Neuronal stem cell (in vitro differentiated cells): ENCODE data around the gene CSRNP3.

ENCODE experiments used
- DNase-seq: peaks from one replicate; pipeline ENCODE4 v3.0.0-alpha.2; 2013; ENCODE audit warnings: low spot score
- H2AFZ ChIP-seq: one replicate; pipeline ENCODE4 v1.6.1; 2013; ENCODE audit warnings: mild to moderate bottlenecking, low read length, inconsistent platforms
- H2AK5ac ChIP-seq: 2 replicates; pipeline ENCODE4 v1.6.1; 2013; ENCODE audit warnings: low read depth, mild to moderate bottlenecking, inconsistent platforms, low read length, moderate library complexity, mixed read lengths
- H2BK120ac ChIP-seq: 2 replicates; pipeline ENCODE4 v1.6.1; 2013; ENCODE audit warnings: low read depth, mild to moderate bottlenecking, inconsistent platforms, low read length, moderate library complexity, mixed read lengths
- H2BK12ac ChIP-seq: one replicate; pipeline ENCODE4 v1.6.1; 2013; ENCODE audit warnings: low read length, inconsistent platforms
- H2BK15ac ChIP-seq: 2 replicates; pipeline ENCODE4 v1.6.1; 2013; ENCODE audit warnings: mild to moderate bottlenecking, low read length, inconsistent platforms, mixed read lengths
- H2BK5ac ChIP-seq: one replicate; pipeline ENCODE4 v1.6.1; 2013; ENCODE audit warnings: inconsistent platforms, mild to moderate bottlenecking, low read length, moderate library complexity
- H3K14ac ChIP-seq: one replicate; pipeline ENCODE4 v1.6.1; 2013; ENCODE audit warnings: low read length, inconsistent platforms
- H3K18ac ChIP-seq: 2 replicates; pipeline ENCODE4 v1.6.1; 2013; ENCODE audit warnings: low read length, inconsistent platforms
- H3K23ac ChIP-seq: 2 replicates; pipeline ENCODE4 v1.6.1; 2013; ENCODE audit warnings: low read depth, mild to moderate bottlenecking, mixed read lengths, low read length, inconsistent platforms; ENCODE audit not compliant: poor library complexity
- H3K27ac ChIP-seq: replicated peaks from 3 replicates; pipeline ENCODE4 v1.5.1; 2013; ENCODE audit warnings: low read length, inconsistent platforms
- H3K27me3 ChIP-seq, 3 experiments: 2 replicates each; pipeline ENCODE4 v1.6.1; 2013; ENCODE audit warnings: low read length in 3 of 3, mild to moderate bottlenecking in 2 of 3, inconsistent platforms in 1 of 3, low read depth in 1 of 3, mixed read lengths in 1 of 3, moderate library complexity in 1 of 3; ENCODE audit not compliant: control insufficient read depth in 3 of 3, insufficient read depth in 3 of 3
- H3K36me3 ChIP-seq, 2 donors: replicated peaks in 1 of 2; 2 replicates each; pipeline ENCODE4 v1.6.1; 2013; ENCODE audit warnings: low read length in 2 of 2; ENCODE audit not compliant: control insufficient read depth in 2 of 2, insufficient read depth in 2 of 2
- H3K4ac ChIP-seq: 2 replicates; pipeline ENCODE4 v1.6.1; 2013; ENCODE audit warnings: inconsistent platforms, mild to moderate bottlenecking, low read length, moderate library complexity
- H3K4me1 ChIP-seq, 2 donors: 1 replicate in 1 of 2; 2 replicates in 1 of 2; pipeline ENCODE4 v1.6.1; 2013; ENCODE audit warnings: low read length in 2 of 2, low read depth in 1 of 2; ENCODE audit not compliant: control insufficient read depth in 2 of 2, insufficient read depth in 1 of 2
- H3K4me2 ChIP-seq: one replicate; pipeline ENCODE4 v1.6.1; 2013; ENCODE audit warnings: mild to moderate bottlenecking, low read length, inconsistent platforms; ENCODE audit not compliant: insufficient read depth, poor library complexity, severe bottlenecking
- H3K4me3 ChIP-seq, 2 donors: 2 replicates each; pipeline ENCODE4 v1.5.1; 2013; ENCODE audit warnings: low read length in 2 of 2, mild to moderate bottlenecking in 2 of 2, inconsistent platforms in 1 of 2, moderate library complexity in 1 of 2
- H3K79me1 ChIP-seq: one replicate; pipeline ENCODE4 v1.6.1; 2013; ENCODE audit warnings: low read depth, mild to moderate bottlenecking, inconsistent platforms, low read length, moderate library complexity
- H3K9ac ChIP-seq: one replicate; pipeline ENCODE4 v1.6.1; 2013; ENCODE audit warnings: mild to moderate bottlenecking, low read depth, low read length, inconsistent platforms; ENCODE audit not compliant: poor library complexity
- H3K9me3 ChIP-seq, 2 donors: replicated peaks in 1 of 2; 2 replicates each; pipeline versions ENCODE3 to v1.6.1; 2013; ENCODE audit warnings: low read length in 2 of 2, mild to moderate bottlenecking in 2 of 2, inconsistent platforms in 1 of 2, low read depth in 1 of 2, mixed read lengths in 1 of 2, moderate library complexity in 1 of 2; ENCODE audit not compliant: control insufficient read depth in 2 of 2, insufficient read depth in 1 of 2
- H4K8ac ChIP-seq: one replicate; pipeline ENCODE4 v1.6.1; 2013; ENCODE audit warnings: low read depth, mild to moderate bottlenecking, inconsistent platforms, low read length, moderate library complexity
- H4K91ac ChIP-seq: one replicate; pipeline ENCODE4 v1.6.1; 2013; ENCODE audit warnings: low read length, low read depth, mild to moderate bottlenecking, inconsistent platforms; ENCODE audit not compliant: poor library complexity
- WGBS, 2 donors: extraction: QIAGEN DNeasy Blood & Tissue Kit; methylation state at CpG; one replicate each; pipeline ENCODE4 v1.1.7; 2013; ENCODE audit warnings: missing lambda C conversion rate in 2 of 2, mixed read lengths in 1 of 2; ENCODE audit not compliant: insufficient read length in 2 of 2, insufficient replicate concordance in 1 of 2; ENCODE audit errors: extremely low coverage in 2 of 2; 5-methylcytosine and 5-hydroxymethylcytosine counted together

The CSRNP3 gene

DNA sequence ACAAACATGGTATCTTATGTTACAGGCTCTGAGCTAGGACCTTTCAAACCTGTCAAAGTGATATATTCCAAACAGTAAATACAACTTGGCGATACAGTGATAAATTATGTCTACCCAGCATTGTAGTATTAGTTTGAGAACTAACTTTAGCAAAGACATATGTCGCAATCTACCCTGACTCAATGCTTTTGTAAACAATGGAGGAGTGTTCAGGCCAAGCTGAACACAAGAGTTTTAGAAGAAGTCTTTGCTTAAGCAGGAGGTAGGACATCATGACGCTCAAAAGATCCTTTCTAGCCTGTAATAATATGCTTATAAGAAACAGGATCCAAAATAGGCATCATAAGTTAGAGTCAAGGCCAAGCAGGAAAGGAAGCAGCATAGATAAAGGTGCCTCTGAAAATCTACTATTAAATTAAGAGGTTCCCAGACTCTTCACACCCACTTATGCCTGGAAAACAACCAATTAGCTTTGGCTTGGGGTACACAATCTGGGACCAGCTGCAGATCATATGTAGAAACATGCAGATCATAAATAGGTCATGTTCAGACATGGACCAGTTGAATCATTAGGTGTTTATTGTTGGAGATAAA is 132.5 kb downstream of the CSRNP3 start:
- Histone ChIP-seq H2BK120ac (no peak overlapping the region), H2BK15ac (no peak overlapping the region), H2BK5ac (no peak overlapping the region), H2AFZ (no peak overlapping the region), H3K27me3 (no peaks in the 10 kb centered on the region), H3K36me3 (peaks cover 0 to 67% of the 10 kb centered on the region in 2 donors), H3K79me1 (no peaks in the 10 kb centered on the region), H3K4me3 (no peak overlapping the region), H2AK5ac (no peak overlapping the region), H2BK12ac (no peak overlapping the region), H3K4me1 (no peaks in the 10 kb centered on the region), H4K8ac (no peak overlapping the region), H3K27ac (no peak overlapping the region), H3K23ac (no peak overlapping the region), H3K4ac (no peak overlapping the region), H3K14ac (no peak overlapping the region), H3K4me2 (no peak overlapping the region), H3K9ac (no peak overlapping the region), H3K18ac (no peak overlapping the region), H4K91ac (no peak overlapping the region), H3K9me3 (peaks cover 0 to 19% of the 10 kb centered on the region in 2 donors)
- WGBS, 2 donors, result no CpG with 5 or more reads among the region's 3 CpGs
- DNase-seq, result no peak

DNA sequence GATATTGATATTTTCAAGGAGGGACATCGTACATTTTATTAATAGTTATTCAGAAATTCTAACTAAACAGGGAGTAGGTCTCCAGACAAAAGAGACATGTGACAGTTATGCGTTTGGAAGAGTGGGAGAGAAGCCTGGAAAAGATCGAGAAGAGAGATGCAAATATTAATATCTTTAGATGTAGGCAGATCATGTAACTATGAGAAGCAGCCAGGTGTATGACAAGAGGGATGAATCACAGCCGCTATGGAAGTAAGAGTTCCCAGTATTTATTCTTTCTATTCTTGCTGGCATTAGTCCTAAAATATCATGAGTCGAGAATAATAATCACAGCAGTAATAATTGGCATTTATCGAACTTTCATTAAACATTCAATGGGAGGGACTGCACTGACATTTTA is 140.2 kb downstream of the CSRNP3 start:
- H4K91ac ChIP-seq, result no peak overlapping the region
- no peak overlapping the region for H3K18ac ChIP-seq
- H3K27ac ChIP-seq, result no peak overlapping the region
- H3K4me1 ChIP-seq, result peaks cover 0 to 2% of the 10 kb centered on the region in 2 donors
- H3K27me3 ChIP-seq, result no peaks in the 10 kb centered on the region
- H3K4me2 ChIP-seq, result no peak overlapping the region
- H2BK5ac ChIP-seq, result no peak overlapping the region
- H2BK12ac ChIP-seq, result no peak overlapping the region
- WGBS, 2 donors, result no CpG with 5 or more reads among the region's 6 CpGs
- H2AK5ac ChIP-seq, result no peak overlapping the region
- no peak overlapping the region for H2AFZ ChIP-seq
- no peak overlapping the region for H3K14ac ChIP-seq
- H3K4me3 ChIP-seq, result no peak overlapping the region
- H4K8ac ChIP-seq, result no peak overlapping the region
- no peak overlapping the region for H3K9ac ChIP-seq
- no peak overlapping the region for H3K4ac ChIP-seq
- H3K79me1 ChIP-seq, result no peaks in the 10 kb centered on the region
- H2BK15ac ChIP-seq, result no peak overlapping the region
- no peak overlapping the region for H2BK120ac ChIP-seq
- H3K36me3 ChIP-seq, result peaks cover 0 to 24% of the 10 kb centered on the region in 2 donors
- H3K23ac ChIP-seq, result no peak overlapping the region
- DNase-seq, result no peak
- peaks cover 0 to 14% of the 10 kb centered on the region in 2 donors for H3K9me3 ChIP-seq

DNA sequence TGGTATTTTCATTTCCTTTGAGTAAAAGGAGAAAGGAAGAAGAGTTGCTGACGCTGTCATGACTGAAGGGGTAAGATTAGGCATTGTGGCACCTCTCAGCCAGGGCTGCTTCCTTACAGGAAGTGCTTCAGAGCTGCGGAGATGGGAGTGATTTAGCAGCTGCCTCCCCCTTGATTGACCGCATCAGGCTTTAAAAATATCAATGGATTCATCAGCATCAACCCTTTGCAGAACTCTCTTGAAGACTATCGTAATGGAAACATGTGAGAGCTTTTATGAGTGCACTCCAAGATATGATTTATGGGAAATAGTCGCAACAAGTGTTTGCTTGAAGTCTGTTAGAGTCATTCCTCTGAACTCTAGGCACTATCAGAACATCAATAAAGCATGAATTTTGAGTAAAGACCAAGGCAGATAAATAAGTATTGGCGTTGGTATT is 141.1 kb downstream of the CSRNP3 start:
- Histone ChIP-seq H3K18ac (no peak overlapping the region), H3K4me3 (no peak overlapping the region), H3K9ac (no peak overlapping the region), H3K36me3 (peaks cover 0 to 16% of the 10 kb centered on the region in 2 donors), H3K27ac (no peak overlapping the region), H4K8ac (no peak overlapping the region), H2BK5ac (no peak overlapping the region), H3K4me1 (peaks cover 0 to 2% of the 10 kb centered on the region in 2 donors), H2AK5ac (no peak overlapping the region), H3K27me3 (no peaks in the 10 kb centered on the region), H3K14ac (no peak overlapping the region), H3K4me2 (no peak overlapping the region), H3K4ac (no peak overlapping the region), H3K9me3 (peaks cover 0 to 11% of the 10 kb centered on the region in 2 donors), H2BK12ac (no peak overlapping the region), H3K23ac (no peak overlapping the region), H3K79me1 (no peaks in the 10 kb centered on the region), H2BK15ac (no peak overlapping the region), H4K91ac (no peak overlapping the region), H2AFZ (no peak overlapping the region), H2BK120ac (no peak overlapping the region)
- DNase-seq, result no peak
- WGBS, 2 donors, result no CpG with 5 or more reads among the region's 6 CpGs

DNA sequence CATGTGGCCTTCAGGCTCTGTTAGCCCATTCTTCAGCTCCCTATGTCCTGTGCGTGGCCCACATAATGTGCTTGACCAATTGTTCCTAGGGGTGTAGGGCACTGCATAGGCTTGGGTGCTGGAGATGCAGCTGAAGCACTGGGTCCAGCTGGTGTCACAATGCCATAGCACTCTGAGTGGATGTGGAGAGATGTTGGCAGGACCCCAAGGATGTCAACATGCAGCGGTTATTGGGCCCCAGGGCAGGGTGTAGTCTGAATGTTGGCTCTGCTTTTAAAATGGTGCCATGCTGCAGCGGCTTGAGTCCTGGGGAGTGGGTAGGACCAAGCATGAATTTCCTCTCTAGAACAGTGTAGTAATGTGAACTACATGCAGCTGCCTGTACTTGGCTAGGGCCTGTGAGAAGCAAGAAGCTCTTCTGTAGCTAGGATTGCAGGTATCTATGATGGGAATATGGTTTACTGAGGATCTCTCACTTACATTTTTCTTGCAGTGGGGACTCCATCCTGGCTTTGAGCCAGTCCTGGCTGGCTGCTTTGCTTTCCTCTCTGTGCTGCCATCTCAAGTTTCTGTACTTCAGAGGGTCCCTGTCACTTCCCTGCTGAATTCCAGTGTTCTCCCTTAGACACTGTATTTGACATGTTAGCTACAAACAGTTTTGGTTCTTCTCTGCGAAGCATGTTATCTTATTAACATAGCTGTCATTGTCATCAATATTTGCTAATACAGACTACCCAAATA is 148.4 kb downstream of the CSRNP3 start:
- Histone ChIP-seq H3K27ac (no peak overlapping the region), H3K4ac (no peak overlapping the region), H2AK5ac (no peak overlapping the region), H3K4me2 (no peak overlapping the region), H4K8ac (peak overlapping the region; percentile 43), H3K79me1 (peaks cover 2% of the 10 kb centered on the region), H3K14ac (no peak overlapping the region), H2AFZ (no peak overlapping the region), H4K91ac (no peak overlapping the region), H3K36me3 (peaks cover 0 to 14% of the 10 kb centered on the region in 2 donors), H2BK5ac (no peak overlapping the region), H2BK12ac (no peak overlapping the region), H3K23ac (peak overlapping the region; percentile 21), H3K18ac (peak overlapping the region; percentile 72), H3K27me3 (no peaks in the 10 kb centered on the region), H2BK120ac (no peak overlapping the region), H3K4me1 (peaks cover 3 to 5% of the 10 kb centered on the region in 2 donors), H2BK15ac (no peak overlapping the region), H3K9me3 (peaks cover 0 to 38% of the 10 kb centered on the region in 2 donors), H3K9ac (no peak overlapping the region), H3K4me3 (peak overlapping the region in 1 of 2 donors; percentile 36)
- WGBS, 2 donors, result no CpG with 5 or more reads among the region's 4 CpGs
- no peak for DNase-seq
